Tibial artery (tissue), 4 donors: ENCODE results near the gene NFATC1.

Source experiments
- DNase-seq, 2 donors: peaks; one replicate each; pipeline ENCODE4 v3.0.0-alpha.2; 2019
- H3K27ac ChIP-seq, 2 donors: fragments of 200-600 bp; sonication (generic) in 1 of 2; 1 replicate in 1 of 2; 2 replicates in 1 of 2; pipeline ENCODE4 v1.5.1; 2018 to 2019; ENCODE audit warnings: mild to moderate bottlenecking in 1 of 2
- H3K27me3 ChIP-seq, 2 donors: fragments of 200-600 bp; sonication (generic) in 1 of 2; one replicate each; pipeline versions ENCODE4 v1.5.1 to v1.6.0; 2016 to 2019
- H3K36me3 ChIP-seq, 3 donors: fragments of 200-600 bp; sonication (generic) in 2 of 3; one replicate each; pipeline ENCODE4 v1.5.1; 2016 to 2019; ENCODE audit warnings: mild to moderate bottlenecking in 2 of 3
- H3K4me1 ChIP-seq, 4 donors: fragments of 200-600 bp; sonication (generic) in 2 of 4; 1 replicate in 3 of 4; 2 replicates in 1 of 4; pipeline ENCODE4 v1.5.1; 2016 to 2019
- H3K4me3 ChIP-seq, 2 donors: fragments of 200-600 bp; sonication (generic) in 1 of 2; 1 replicate in 1 of 2; 2 replicates in 1 of 2; pipeline ENCODE4 v1.5.1; 2018 to 2019; ENCODE audit warnings: mild to moderate bottlenecking in 2 of 2
- H3K9me3 ChIP-seq, 3 donors: fragments of 200-600 bp; sonication (generic) in 1 of 3; one replicate each; pipeline ENCODE4 v1.5.1; 2016 to 2019
- CTCF ChIP-seq, 2 experiments: fragments of 200-600 bp in 1 of 2; fragments of 450-650 bp in 1 of 2; IDR thresholded peaks; one replicate each; pipeline ENCODE4 v1.5.1; 2017 to 2019; ENCODE audit warnings: antibody characterized with exemption in 2 of 2, mild to moderate bottlenecking in 1 of 2, moderate library complexity in 1 of 2
- intact Hi-C: fragments of 100-400 bp; cut with DNase I; formaldehyde crosslinking; loops from one replicate; pipeline ENCODE4 v1.15.0; 2023; ENCODE audit warnings: low total_unique reads

The NFATC1 gene

GRCh38 chr18:79469309-79469708 lies 73.6 kb downstream of the NFATC1 start:
- no peak for TF ChIP-seq CTCF (IDR thresholded peaks at IDR 0.05)

GRCh38 chr18:79469751-79470505 lies 74.2 kb downstream of the NFATC1 start:
- peaks cover 10 to 63% (median 56%) of the 10 kb centered on the region in 3 donors for H3K36me3 ChIP-seq

More at GRCh38 chr18:79469309-79469708, 73.6 kb downstream of the NFATC1 start:
- no peak for DNase-seq
- Histone ChIP-seq H3K27me3 (no peaks in the 10 kb centered on the region), H3K36me3 (peaks cover 10 to 63% (median 56%) of the 10 kb centered on the region in 3 donors), H3K4me3 (no peak overlapping the region), H3K27ac (no peak overlapping the region), H3K4me1 (peaks cover 0 to 10% (median 7%) of the 10 kb centered on the region in 4 donors), H3K9me3 (no peaks in the 10 kb centered on the region)
- intact Hi-C loops, result no loop called here

GRCh38 chr18:79470547-79470946 lies 74.8 kb downstream of the NFATC1 start:
- Histone ChIP-seq H3K4me3 (no peak overlapping the region), H3K9me3 (no peaks in the 10 kb centered on the region), H3K27ac (no peak overlapping the region), H3K36me3 (peaks cover 14 to 63% (median 59%) of the 10 kb centered on the region in 3 donors), H3K27me3 (no peaks in the 10 kb centered on the region), H3K4me1 (peaks cover 0 to 5% (median 4%) of the 10 kb centered on the region in 4 donors)
- no peak for DNase-seq
- intact Hi-C loops, result no loop called here
- no peak for TF ChIP-seq CTCF (IDR thresholded peaks at IDR 0.05)

More at GRCh38 chr18:79469751-79470505, 74.2 kb downstream of the NFATC1 start:
- intact Hi-C loops, result no loop called here
- H3K27me3 ChIP-seq, result no peaks in the 10 kb centered on the region
- H3K4me1 ChIP-seq, result peaks cover 0 to 10% (median 7%) of the 10 kb centered on the region in 4 donors
- H3K27ac ChIP-seq, result no peak overlapping the region
- DNase-seq, result no peak
- no peak for TF ChIP-seq CTCF (IDR thresholded peaks at IDR 0.05)
- H3K9me3 ChIP-seq, result no peaks in the 10 kb centered on the region
- H3K4me3 ChIP-seq, result no peak overlapping the region

GRCh38 chr18:79471046-79471445 lies 75.3 kb downstream of the NFATC1 start:
- Histone ChIP-seq H3K27me3 (no peaks in the 10 kb centered on the region), H3K27ac (no peak overlapping the region), H3K4me1 (no peaks in the 10 kb centered on the region), H3K36me3 (peaks cover 14 to 63% (median 62%) of the 10 kb centered on the region in 3 donors), H3K9me3 (no peaks in the 10 kb centered on the region), H3K4me3 (no peak overlapping the region)
- TF ChIP-seq CTCF (IDR thresholded peaks at IDR 0.05), result no peak
- intact Hi-C loops, result no loop called here
- no peak for DNase-seq

- Histone ChIP-seq H3K27me3 (no peaks in the 10 kb centered on the region), H3K9me3 (no peaks in the 10 kb centered on the region), H3K36me3 (peaks cover 14 to 62% (median 61%) of the 10 kb centered on the region in 3 donors), H3K4me3 (no peak overlapping the region), H3K27ac (no peak overlapping the region), H3K4me1 (no peaks in the 10 kb centered on the region)
- intact Hi-C loops, result no loop called here
- TF ChIP-seq CTCF (IDR thresholded peaks at IDR 0.05), result no peak
- DNase-seq, result no peak
Observed at GRCh38 chr18:79471597-79471996, 75.9 kb downstream of the NFATC1 start.
